OCI-LY1 (cell line): Measurements from ENCODE around the gene C2orf42.
A peak's percentile ranks its signal among the peaks of the same experiment; 100 is the strongest.

ENCODE experiments used
- H2AFZ ChIP-seq: fragments of 200-600 bp; sonication (generic), shearing (Covaris generic); 2 replicates; pipeline ENCODE4 v1.6.0; 2014; ENCODE audit warnings: antibody characterized with exemption, mild to moderate bottlenecking, low read length
- H3F3A ChIP-seq: fragments of 200-600 bp; sonication (generic), shearing (Covaris generic); 2 replicates; pipeline ENCODE4 v1.6.0; 2014; ENCODE audit warnings: mild to moderate bottlenecking, antibody characterized with exemption, low read length, moderate library complexity; ENCODE audit not compliant: insufficient read depth
- H3K27ac ChIP-seq: fragments of 200-600 bp; sonication (generic); 2 replicates; pipeline ENCODE4 v1.5.1; 2014; ENCODE audit warnings: low read length, mixed run types, mild to moderate bottlenecking, low read depth; ENCODE audit not compliant: poor library complexity, severe bottlenecking
- H3K27me3 ChIP-seq: fragments of 200-600 bp; sonication (generic); 2 replicates; pipeline ENCODE4 v1.6.0; 2014; ENCODE audit warnings: antibody characterized with exemption, mild to moderate bottlenecking, low read length, moderate library complexity; ENCODE audit not compliant: insufficient read depth
- H3K36me3 ChIP-seq: fragments of 200-600 bp; sonication (generic); 2 replicates; pipeline ENCODE4 v1.6.1; 2014; ENCODE audit warnings: mild to moderate bottlenecking, antibody characterized with exemption, low read length, moderate library complexity, mixed read lengths; ENCODE audit not compliant: insufficient read depth
- H3K4me1 ChIP-seq: fragments of 200-600 bp; sonication (generic); 2 replicates; pipeline ENCODE4 v1.5.1; 2014; ENCODE audit warnings: mild to moderate bottlenecking, low read length, moderate library complexity; ENCODE audit not compliant: insufficient read depth, severe bottlenecking
- H3K4me2 ChIP-seq: fragments of 200-600 bp; sonication (generic), shearing (Covaris generic); 2 replicates; pipeline ENCODE4 v1.6.1; 2014; ENCODE audit warnings: low read length
- H3K4me3 ChIP-seq: fragments of 200-600 bp; sonication (generic); 2 replicates; pipeline ENCODE4 v1.5.1; 2014; ENCODE audit warnings: low read length, low read depth, mild to moderate bottlenecking, mixed read lengths; ENCODE audit not compliant: poor library complexity, severe bottlenecking
- H3K79me2 ChIP-seq: fragments of 200-600 bp; shearing (Covaris generic); 2 replicates; pipeline ENCODE4 v1.6.1; 2016; ENCODE audit warnings: mixed run types, low read length, mixed read lengths; ENCODE audit not compliant: insufficient read depth
- H3K9ac ChIP-seq: fragments of 200-600 bp; sonication (generic), shearing (Covaris generic); 2 replicates; pipeline ENCODE4 v1.6.1; 2014; ENCODE audit warnings: mild to moderate bottlenecking, low read length, mixed read lengths
- H3K9me2 ChIP-seq: fragments of 200-600 bp; sonication (generic), shearing (Covaris generic); 2 replicates; pipeline ENCODE4 v1.6.1; 2014; ENCODE audit warnings: low read depth, mild to moderate bottlenecking, low read length, mixed read lengths
- H3K9me3 ChIP-seq: fragments of 200-600 bp; shearing (Covaris generic); 2 replicates; pipeline ENCODE4 v1.6.1; 2014; ENCODE audit warnings: low read length, mixed read lengths
- H4K20me1 ChIP-seq: fragments of 200-600 bp; sonication (generic), shearing (Covaris generic); 2 replicates; pipeline ENCODE4 v1.6.0; 2016; ENCODE audit warnings: mild to moderate bottlenecking, low read length; ENCODE audit not compliant: insufficient read depth
- CTCF ChIP-seq: fragments of 200-600 bp; sonication (generic), shearing (Covaris generic); IDR thresholded peaks from 2 replicates; pipeline ENCODE4 v1.5.1; 2017; ENCODE audit warnings: mild to moderate bottlenecking, antibody characterized with exemption, low read length, moderate library complexity, mixed read lengths
- EZH2 ChIP-seq: fragments of 200-600 bp; sonication (generic), shearing (Covaris generic); IDR thresholded peaks from 2 replicates; pipeline ENCODE4 v1.8.0; 2017; ENCODE audit warnings: borderline replicate concordance, mixed run types, mild to moderate bottlenecking, antibody characterized with exemption, low read length, moderate library complexity, mixed read lengths

C2orf42 gene

GRCh38 chr2:70144443-70145143 is 46.2 kb downstream of the C2orf42 start:
- H3K4me1 ChIP-seq = peaks cover 36% of the 10 kb centered on the region
- no peak overlapping the region for H3K27ac ChIP-seq
- no peak for TF ChIP-seq EZH2
- peak; percentile 42; the same call in 1 of the 2 replicates for TF ChIP-seq CTCF
- H4K20me1 ChIP-seq = no peaks in the 10 kb centered on the region
- H3K4me3 ChIP-seq = no peak overlapping the region
- H3K36me3 ChIP-seq = peaks cover 5% of the 10 kb centered on the region
- H3K79me2 ChIP-seq = no peaks in the 10 kb centered on the region
- H3K9me3 ChIP-seq = no peaks in the 10 kb centered on the region
- no peak overlapping the region for H2AFZ ChIP-seq
- no peak overlapping the region for H3K9ac ChIP-seq
- H3K4me2 ChIP-seq = no peak overlapping the region
- no peaks in the 10 kb centered on the region for H3K9me2 ChIP-seq
- H3K27me3 ChIP-seq = no peaks in the 10 kb centered on the region
- H3F3A ChIP-seq = no peaks in the 10 kb centered on the region

GRCh38 chr2:70143314-70144150 is 47.3 kb downstream of the C2orf42 start:
- Histone ChIP-seq H3F3A (no peaks in the 10 kb centered on the region), H3K36me3 (no peaks in the 10 kb centered on the region), H3K9me3 (no peaks in the 10 kb centered on the region), H3K27me3 (no peaks in the 10 kb centered on the region), H3K27ac (peak overlapping the region; percentile 92), H3K79me2 (no peaks in the 10 kb centered on the region), H3K9me2 (no peaks in the 10 kb centered on the region), H4K20me1 (no peaks in the 10 kb centered on the region), H3K9ac (peak overlapping the region; percentile 96), H3K4me3 (peak overlapping the region; percentile 64), H2AFZ (no peak overlapping the region; the same call in 1 of the 2 replicates), H3K4me2 (peak overlapping the region; percentile 98), H3K4me1 (peaks cover 42% of the 10 kb centered on the region)
- TF ChIP-seq EZH2 (no peak), CTCF (no peak)

DNA sequence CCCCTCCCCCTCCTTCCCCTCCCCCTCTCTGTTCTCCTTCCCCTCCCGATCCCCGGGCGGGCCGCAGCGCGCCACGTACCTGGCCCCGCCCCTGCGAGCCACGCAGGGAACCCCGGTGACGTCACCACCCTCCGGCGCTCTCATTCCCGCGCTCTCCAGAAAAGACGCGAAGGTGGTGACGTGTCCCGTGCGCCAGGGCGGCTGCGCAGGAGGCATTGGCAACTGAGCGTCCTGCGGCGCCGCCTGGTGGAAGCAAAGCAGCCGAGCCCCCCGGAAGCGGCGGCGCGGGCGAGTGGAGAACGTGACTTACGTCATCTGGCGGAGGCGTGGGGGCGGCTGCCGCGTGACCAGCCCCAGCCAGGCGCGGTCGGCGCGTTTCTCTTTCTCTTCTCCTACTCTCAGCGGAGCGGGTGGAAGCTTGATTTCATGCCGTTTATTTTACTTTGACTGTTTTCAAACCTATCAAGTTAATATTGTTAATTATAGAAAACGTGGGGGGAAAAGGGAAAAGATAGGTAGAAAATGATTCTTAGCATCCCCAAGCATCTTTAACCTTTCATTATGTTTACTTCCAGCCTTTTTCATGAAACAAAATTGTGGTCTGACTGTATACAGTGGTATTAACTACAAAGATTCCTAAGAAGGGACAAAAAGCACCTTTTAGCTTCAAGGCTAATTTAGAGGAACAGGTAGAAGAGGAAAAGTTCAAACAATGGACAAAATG is 48.1 kb downstream of the C2orf42 start:
- H3K9me3 ChIP-seq = no peaks in the 10 kb centered on the region
- peak overlapping the region; percentile 64 for H3K4me3 ChIP-seq
- peak overlapping the region; percentile 96 for H3K9ac ChIP-seq
- peaks cover 42% of the 10 kb centered on the region for H3K4me1 ChIP-seq
- H3K27me3 ChIP-seq = no peaks in the 10 kb centered on the region
- no peaks in the 10 kb centered on the region for H3K79me2 ChIP-seq
- peak overlapping the region; percentile 98 for H3K4me2 ChIP-seq
- H3K9me2 ChIP-seq = no peaks in the 10 kb centered on the region
- H4K20me1 ChIP-seq = no peaks in the 10 kb centered on the region
- TF ChIP-seq CTCF = peak; percentile 85
- no peak for TF ChIP-seq EZH2
- H3F3A ChIP-seq = 0 out of 2 replicates have a peak, but pooled peaks cover 5% of the 10 kb centered on the region
- H3K27ac ChIP-seq = peak overlapping the region; percentile 94
- no peak overlapping the region; the same call in 1 of the 2 replicates for H2AFZ ChIP-seq
- H3K36me3 ChIP-seq = no peaks in the 10 kb centered on the region
